IPS DF 6.9 (cell line): ENCODE results near the gene PSMD9.

Experiments used
- DNase-seq: peaks from one replicate; pipeline ENCODE4 v3.0.0-alpha.2; 2013; ENCODE audit warnings: low read depth, low spot score
- H3K27ac ChIP-seq: one replicate; pipeline ENCODE4 v1.5.1; 2013; ENCODE audit warnings: low read length, control low read depth
- H3K27me3 ChIP-seq: 2 replicates; pipeline ENCODE4 v1.6.1; 2013; ENCODE audit warnings: mild to moderate bottlenecking, low read length; ENCODE audit not compliant: control insufficient read depth, insufficient read depth
- H3K36me3 ChIP-seq: 2 replicates; pipeline ENCODE4 v1.6.1; 2013; ENCODE audit warnings: low read length; ENCODE audit not compliant: control insufficient read depth, insufficient read depth
- H3K4me1 ChIP-seq: 2 replicates; pipeline ENCODE4 v1.6.1; 2013; ENCODE audit warnings: low read length; ENCODE audit not compliant: control insufficient read depth, insufficient read depth
- H3K4me3 ChIP-seq: 2 replicates; pipeline ENCODE4 v1.5.1; 2013; ENCODE audit warnings: mild to moderate bottlenecking, low read length
- H3K9me3 ChIP-seq: 2 replicates; pipeline ENCODE4 v1.6.1; 2013; ENCODE audit warnings: low read length, inconsistent platforms; ENCODE audit not compliant: control insufficient read depth, insufficient read depth
- WGBS: extraction: QIAGEN DNeasy Blood & Tissue Kit; methylation state at CpG from one replicate; pipeline ENCODE4 v1.1.7; 2013; ENCODE audit warnings: mixed read lengths, missing lambda C conversion rate; ENCODE audit not compliant: insufficient read length, insufficient coverage; 5-methylcytosine and 5-hydroxymethylcytosine counted together

The PSMD9 gene

DNA sequence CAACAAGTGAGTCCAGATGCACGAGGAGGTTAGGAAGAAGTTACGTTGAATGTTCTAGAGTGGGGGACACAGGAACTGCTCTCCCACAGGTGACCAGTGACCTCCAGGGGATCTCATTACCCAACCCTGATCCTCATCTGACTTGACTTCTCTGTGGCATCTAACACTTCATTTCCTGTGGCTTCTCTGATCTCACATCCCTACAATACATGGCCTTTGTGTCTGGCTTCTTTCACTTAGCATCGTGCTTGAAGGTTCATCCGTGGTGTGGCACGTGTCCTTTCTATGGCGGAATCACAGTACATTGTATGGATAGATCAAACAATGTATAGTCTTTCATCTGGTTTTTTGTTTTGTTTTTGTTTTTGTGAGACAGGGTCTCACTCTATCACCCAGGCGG lies 49.1 kb downstream of the PSMD9 start:
- H3K9me3 ChIP-seq: no peaks in the 10 kb centered on the region
- H3K4me1 ChIP-seq: peaks cover 3% of the 10 kb centered on the region; the same call in 1 of the 2 replicates
- DNase-seq: no peak
- H3K4me3 ChIP-seq: no peak overlapping the region
- no CpG with 5 or more reads among the region's 7 CpGs for WGBS
- no peak overlapping the region for H3K27ac ChIP-seq
- no peaks in the 10 kb centered on the region for H3K36me3 ChIP-seq
- no peaks in the 10 kb centered on the region for H3K27me3 ChIP-seq

DNA sequence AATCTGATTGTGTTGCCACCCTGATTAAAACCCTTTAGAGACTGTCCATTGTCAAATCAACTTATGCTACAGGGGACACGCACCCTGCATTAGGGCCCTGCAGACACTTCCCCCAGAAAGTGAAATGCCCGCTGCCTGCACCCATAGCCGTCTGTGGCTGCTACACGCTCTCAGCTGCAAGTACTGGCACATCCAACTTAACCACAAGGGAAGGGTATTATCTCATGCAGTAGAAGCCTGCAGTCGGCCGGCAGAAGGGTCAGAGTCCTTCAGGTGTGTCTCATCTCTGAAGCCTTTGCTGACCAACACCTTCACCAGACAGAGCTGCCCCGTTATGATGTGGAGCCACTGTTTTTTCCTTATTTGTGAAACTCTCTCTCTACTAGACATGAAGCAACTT lies 50.6 kb downstream of the PSMD9 start:
- Histone ChIP-seq H3K27ac (no peak overlapping the region), H3K27me3 (no peaks in the 10 kb centered on the region), H3K4me1 (no peaks in the 10 kb centered on the region), H3K36me3 (no peaks in the 10 kb centered on the region), H3K9me3 (no peaks in the 10 kb centered on the region), H3K4me3 (no peak overlapping the region)
- DNase-seq: no peak
- whole genome bisulfite sequencing: no CpG with 5 or more reads among the region's 7 CpGs

DNA sequence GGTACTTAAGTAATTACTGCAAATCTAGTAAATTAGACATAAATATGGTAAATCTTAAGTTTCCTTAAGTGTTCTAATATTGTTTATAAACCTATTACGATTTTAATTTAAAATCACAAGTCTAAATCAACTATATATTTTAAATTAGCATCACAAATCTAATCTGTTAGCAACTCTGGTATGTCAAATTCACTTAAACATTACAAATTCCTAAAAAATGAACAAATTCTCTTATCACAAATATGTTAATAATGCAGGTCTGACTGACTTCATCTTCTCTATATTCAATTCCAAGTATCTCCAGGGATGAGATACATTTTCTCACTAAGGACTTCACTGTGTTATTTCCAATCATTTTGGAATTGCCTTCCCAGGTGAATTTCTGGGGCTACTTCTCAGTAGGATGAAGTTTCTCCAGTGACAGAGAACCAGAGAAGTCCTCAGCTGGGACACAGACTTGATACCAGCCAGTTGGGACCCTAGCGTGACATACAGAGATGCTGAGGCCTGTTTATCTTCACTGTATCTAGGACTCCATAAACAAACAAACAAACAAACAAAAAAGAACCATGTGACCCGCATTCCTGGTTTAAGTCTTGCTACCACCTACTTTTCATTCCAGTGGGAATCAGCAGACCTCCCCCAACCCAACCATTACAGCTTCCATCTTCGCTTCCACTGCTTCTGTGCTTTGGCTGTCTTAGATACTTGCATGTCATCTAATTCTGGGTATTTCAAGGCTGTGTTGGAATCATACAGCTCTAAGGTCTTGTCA lies 51.6 kb downstream of the PSMD9 start:
- no peak overlapping the region for H3K27ac ChIP-seq
- no CpG with 5 or more reads among the region's 4 CpGs for WGBS

DNA sequence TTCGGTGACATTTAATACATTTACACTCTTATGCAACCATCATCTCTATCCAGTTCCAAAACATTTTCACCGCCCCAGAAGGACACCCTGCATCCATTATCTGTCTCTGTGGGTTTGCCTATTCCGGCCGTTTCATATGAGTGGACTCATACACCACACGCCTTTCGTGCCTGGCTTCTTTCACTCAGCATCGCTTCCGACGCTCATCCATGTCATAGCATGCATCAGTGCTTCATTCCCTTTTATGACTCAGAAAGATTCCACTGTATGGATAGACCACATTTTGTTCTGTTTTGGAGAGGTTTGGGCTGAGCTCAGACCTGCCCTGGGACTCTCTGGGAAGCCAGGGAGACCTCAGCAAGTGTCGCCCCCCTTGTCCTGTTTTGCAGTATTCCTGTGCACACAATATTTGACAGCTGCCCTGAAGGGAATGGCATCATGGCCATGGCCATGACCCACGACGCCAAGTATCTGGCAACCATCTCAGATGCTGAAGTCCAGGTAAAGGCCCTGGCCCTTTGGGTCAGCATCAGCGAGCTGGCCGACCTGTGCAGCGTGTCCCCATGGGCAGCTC lies 53.6 kb downstream of the PSMD9 start:
- no CpG with 5 or more reads among the region's 15 CpGs for WGBS
- no peak overlapping the region for H3K4me3 ChIP-seq
- H3K4me1 ChIP-seq: no peaks in the 10 kb centered on the region
- no peaks in the 10 kb centered on the region for H3K9me3 ChIP-seq
- no peaks in the 10 kb centered on the region for H3K27me3 ChIP-seq
- no peaks in the 10 kb centered on the region for H3K36me3 ChIP-seq
- no peak for DNase-seq
- H3K27ac ChIP-seq: no peak overlapping the region

More for the DNA sequence above, 51.6 kb downstream of the PSMD9 start:
- Histone ChIP-seq H3K4me3 (no peak overlapping the region), H3K27me3 (no peaks in the 10 kb centered on the region), H3K9me3 (no peaks in the 10 kb centered on the region), H3K4me1 (no peaks in the 10 kb centered on the region), H3K36me3 (no peaks in the 10 kb centered on the region)
- DNase-seq: no peak

DNA sequence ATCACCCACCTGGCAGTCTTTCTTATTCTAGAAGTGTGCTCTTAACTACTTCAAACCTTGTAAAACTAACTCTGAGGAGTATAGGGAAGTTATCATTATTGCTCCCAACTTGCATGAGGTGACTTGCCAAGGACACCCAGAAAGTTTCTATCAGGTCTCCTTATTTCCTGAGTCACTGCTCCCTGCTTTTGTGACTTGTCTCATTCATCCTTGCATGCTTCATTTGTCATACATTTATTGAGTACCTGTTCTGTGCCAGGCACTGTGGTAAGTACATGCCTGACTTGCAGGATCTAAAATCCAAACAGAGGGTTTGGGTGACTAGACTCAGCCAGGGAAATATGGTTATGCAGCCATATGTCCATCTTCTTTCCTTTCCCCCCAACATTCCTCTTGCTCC lies 55.3 kb downstream of the PSMD9 start:
- no peak overlapping the region for H3K4me3 ChIP-seq
- H3K9me3 ChIP-seq: no peaks in the 10 kb centered on the region
- no peaks in the 10 kb centered on the region for H3K27me3 ChIP-seq
- H3K36me3 ChIP-seq: no peaks in the 10 kb centered on the region
- H3K4me1 ChIP-seq: no peaks in the 10 kb centered on the region
- H3K27ac ChIP-seq: no peak overlapping the region
- no peak for DNase-seq

DNA sequence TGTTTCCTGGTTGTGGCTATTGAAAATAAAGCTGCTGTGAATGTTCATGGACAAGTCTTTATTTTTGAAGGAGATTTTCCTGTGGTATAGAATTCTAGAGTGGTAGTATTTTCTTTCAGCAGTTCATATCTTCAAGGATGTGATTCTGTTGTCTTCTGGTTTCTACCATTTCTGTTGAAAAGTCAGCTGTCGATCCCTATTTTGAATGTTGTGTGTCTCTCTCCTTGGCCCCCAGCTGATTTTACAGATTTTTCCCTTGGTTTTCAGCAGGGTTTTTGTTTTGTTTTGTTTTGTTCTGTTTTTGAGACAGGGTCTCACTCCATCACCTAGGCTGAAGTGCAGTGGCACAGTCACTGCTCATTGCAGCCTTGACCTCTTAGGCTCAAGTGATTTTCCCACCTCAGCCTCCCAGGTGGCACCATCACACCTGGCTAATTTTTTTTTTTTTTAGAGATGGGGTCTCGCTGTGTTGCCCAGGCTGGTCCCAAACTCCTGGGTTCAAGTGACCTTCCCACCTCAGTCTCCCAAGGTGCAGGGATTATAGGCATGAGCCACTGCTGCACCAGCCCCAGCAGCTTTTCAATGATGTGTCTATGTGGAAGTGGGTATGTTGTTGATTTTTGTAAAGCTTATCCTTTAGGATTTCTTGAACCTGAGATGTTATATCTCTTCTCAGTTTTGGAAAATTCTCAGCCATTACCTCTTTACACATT lies 57.9 kb downstream of the PSMD9 start:
- Histone ChIP-seq H3K4me3 (no peak overlapping the region), H3K27me3 (no peaks in the 10 kb centered on the region), H3K27ac (no peak overlapping the region), H3K36me3 (no peaks in the 10 kb centered on the region), H3K9me3 (no peaks in the 10 kb centered on the region), H3K4me1 (no peaks in the 10 kb centered on the region)
- DNase-seq: no peak
- no CpG with 5 or more reads among the region's 2 CpGs for WGBS

DNA sequence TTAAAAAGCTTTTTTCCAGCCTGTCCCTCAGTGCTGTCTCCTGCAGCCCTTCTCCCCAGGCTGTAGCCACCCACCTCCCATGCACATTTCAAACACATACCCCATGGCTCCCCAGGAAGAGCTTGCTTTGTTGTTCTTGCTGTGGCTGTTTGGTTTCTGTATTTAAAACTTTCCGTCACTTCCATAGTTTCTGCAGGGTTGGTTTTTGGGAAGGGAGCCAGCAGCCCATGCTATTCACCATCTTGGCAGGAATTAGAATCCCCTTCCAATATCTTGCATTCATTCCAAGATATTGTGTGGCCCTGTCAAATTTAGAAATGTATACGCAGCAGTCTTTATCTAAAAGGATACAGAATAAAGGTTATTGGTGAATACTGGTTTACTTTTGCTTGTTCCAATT lies 59.4 kb downstream of the PSMD9 start:
- WGBS: no CpG with 5 or more reads among the region's 2 CpGs
- H3K36me3 ChIP-seq: no peaks in the 10 kb centered on the region
- no peaks in the 10 kb centered on the region for H3K4me1 ChIP-seq
- no peaks in the 10 kb centered on the region for H3K27me3 ChIP-seq
- DNase-seq: no peak
- no peaks in the 10 kb centered on the region for H3K9me3 ChIP-seq
- no peak overlapping the region for H3K4me3 ChIP-seq
- no peak overlapping the region for H3K27ac ChIP-seq

DNA sequence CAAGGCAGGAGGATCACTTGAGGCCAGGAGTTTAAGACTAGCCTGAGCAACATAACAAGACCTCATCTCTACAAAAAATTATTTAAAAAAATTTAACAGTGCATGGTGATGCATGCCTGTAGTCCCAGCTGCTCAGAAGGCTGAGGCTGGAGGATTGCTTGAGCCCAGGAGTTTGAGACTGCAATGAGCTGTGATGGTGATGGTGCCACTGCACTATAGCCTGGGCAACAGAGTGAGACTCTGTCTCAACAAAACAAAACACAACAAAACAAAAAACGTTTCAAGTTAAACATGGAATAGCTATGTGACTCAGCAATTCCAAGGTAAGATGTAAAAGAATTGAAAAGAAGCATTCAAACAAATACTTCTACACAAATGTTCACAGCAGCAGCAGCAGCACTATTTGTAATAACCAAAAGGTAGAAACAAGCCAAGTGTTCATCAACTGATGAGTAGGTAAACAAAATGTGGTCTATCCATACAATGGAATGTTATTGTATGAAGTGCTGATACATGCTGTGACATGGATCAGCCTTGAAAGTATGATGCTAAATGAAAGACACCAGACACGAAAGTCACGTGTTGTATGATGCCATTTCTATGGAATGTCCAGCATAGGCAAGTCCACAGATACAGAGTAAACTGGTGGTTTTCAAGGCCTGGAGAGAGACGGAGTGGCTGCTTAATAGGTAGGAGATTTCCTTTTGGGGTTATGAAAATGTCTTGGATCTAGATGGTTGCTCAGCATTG lies 61.2 kb downstream of the PSMD9 start:
- DNase-seq: no peak
- whole genome bisulfite sequencing: no CpG with 5 or more reads among the region's 4 CpGs
- Histone ChIP-seq H3K4me3 (no peak overlapping the region), H3K27ac (no peak overlapping the region), H3K36me3 (no peaks in the 10 kb centered on the region), H3K9me3 (no peaks in the 10 kb centered on the region), H3K27me3 (no peaks in the 10 kb centered on the region), H3K4me1 (no peaks in the 10 kb centered on the region)

DNA sequence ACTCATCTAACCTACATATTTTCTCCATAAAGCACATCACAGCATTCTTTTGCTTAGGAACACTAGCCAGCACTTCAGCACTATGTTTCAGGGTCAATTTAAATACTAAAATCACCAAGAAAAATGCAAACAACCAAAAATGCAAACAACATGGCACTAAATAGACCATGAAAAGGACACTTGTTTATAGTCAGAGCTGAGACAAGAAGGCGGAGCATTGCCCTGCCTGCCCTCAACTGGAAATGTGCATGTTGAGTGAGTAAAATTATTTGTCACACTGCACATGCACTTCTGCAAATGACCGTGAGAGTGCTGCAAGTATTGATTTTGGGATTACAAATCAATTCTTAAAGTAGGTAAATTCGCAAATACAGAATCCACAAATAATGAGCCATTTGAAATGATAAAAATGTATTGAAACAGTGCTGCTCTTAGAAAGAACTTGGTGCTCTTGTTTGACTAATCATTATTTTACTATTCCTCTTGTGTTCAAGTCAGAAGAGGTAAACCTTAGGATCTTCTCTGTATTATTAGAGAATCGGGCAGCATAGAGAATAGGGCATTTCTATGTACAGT lies 64.6 kb downstream of the PSMD9 start:
- Histone ChIP-seq H3K36me3 (no peaks in the 10 kb centered on the region), H3K4me1 (peaks cover under 1% of the 10 kb centered on the region; the same call in 1 of the 2 replicates), H3K9me3 (no peaks in the 10 kb centered on the region), H3K4me3 (no peak overlapping the region), H3K27me3 (no peaks in the 10 kb centered on the region), H3K27ac (no peak overlapping the region)
- no peak for DNase-seq
- no CpG with 5 or more reads among the region's 4 CpGs for WGBS

DNA sequence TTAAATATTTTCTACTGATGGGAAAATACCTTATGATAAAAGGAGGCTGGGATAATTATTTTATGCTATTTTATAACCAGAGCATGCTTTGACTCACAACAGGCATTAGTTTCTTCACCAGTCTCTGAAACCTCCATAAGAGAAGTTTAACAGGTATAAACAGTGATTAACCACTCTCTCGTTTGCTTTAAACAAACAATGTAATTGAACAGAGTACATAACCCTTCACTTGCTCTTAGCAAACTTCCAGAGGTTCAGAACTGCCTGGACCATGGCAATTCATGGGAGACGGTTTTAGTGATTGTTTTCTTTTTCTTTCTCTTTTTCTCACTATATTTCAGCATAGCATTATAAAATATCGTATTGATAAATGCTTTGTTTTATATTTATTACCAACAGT lies 65.1 kb downstream of the PSMD9 start:
- H3K36me3 ChIP-seq: no peaks in the 10 kb centered on the region
- no peak overlapping the region for H3K4me3 ChIP-seq
- no peak for DNase-seq
- no CpG with 5 or more reads among the region's 3 CpGs for WGBS
- H3K27me3 ChIP-seq: no peaks in the 10 kb centered on the region
- H3K9me3 ChIP-seq: no peaks in the 10 kb centered on the region
- peaks cover 1% of the 10 kb centered on the region; the same call in 1 of the 2 replicates for H3K4me1 ChIP-seq
- H3K27ac ChIP-seq: no peak overlapping the region
